K562 (cell line): ENCODE data around the gene MTSS2. TPM values are rescaled to one million over a fixed set of nuclear protein-coding genes. Genes with fewer than 3 reads are reported as not detected.

ENCODE experiments used
- BHLHE40 ChIP-seq: IDR thresholded peaks from 2 replicates; pipeline ENCODE4 v1.6.1; 2011; ENCODE audit warnings: low read length, improper control_type of control experiment
- CHD4 ChIP-seq: fragments of 200-600 bp; sonication (generic); IDR thresholded peaks from 3 replicates; pipeline ENCODE4 v1.6.1; 2012; ENCODE audit warnings: low read depth, mild to moderate bottlenecking, mixed read lengths, low read length, inconsistent platforms; ENCODE audit not compliant: insufficient read depth, insufficient replicate concordance, poor library complexity, severe bottlenecking
- GTF2A2 ChIP-seq: IDR thresholded peaks from 2 replicates; pipeline ENCODE4 v1.6.1; 2016; ENCODE audit warnings: mild to moderate bottlenecking, missing genetic modification characterization, missing compliant biosample characterization
- HMGN3 ChIP-seq: IDR thresholded peaks from 2 replicates; pipeline ENCODE4 v1.6.1; 2011; ENCODE audit warnings: borderline replicate concordance, low read depth, mild to moderate bottlenecking, mixed read lengths, low read length; ENCODE audit not compliant: insufficient read length; ENCODE audit errors: extremely low read depth
- MEIS2 ChIP-seq: fragments of 450-650 bp; IDR thresholded peaks from 2 replicates; pipeline ENCODE4 v1.6.1; 2014; ENCODE audit warnings: mild to moderate bottlenecking; ENCODE audit not compliant: partially characterized antibody
- RAD21 ChIP-seq, 2 experiments: fragments of 250-450 bp in 1 of 2; fragments of 450-650 bp in 1 of 2; sonication (Bioruptor Pico) in 1 of 2; formaldehyde crosslinking in 1 of 2; IDR thresholded peaks in 1 of 2; conservative IDR thresholded peaks in 1 of 2; 2 replicates each; pipeline versions ENCODE4 v1.4.0 to v1.8.0; 2020 to 2022; ENCODE audit warnings: mild to moderate bottlenecking in 2 of 2, moderate library complexity in 1 of 2
- REST ChIP-seq, 2 experiments: fragments of 450-650 bp; formaldehyde crosslinking in 1 of 2; IDR thresholded peaks; 2 replicates each; pipeline versions ENCODE4 v1.4.0 to v1.6.1; 2014 to 2020; ENCODE audit warnings: mild to moderate bottlenecking in 2 of 2, borderline replicate concordance in 1 of 2, low read depth in 1 of 2
- SMAD4 ChIP-seq: fragments of 250-450 bp; sonication (Bioruptor Pico); conservative IDR thresholded peaks from 2 replicates; pipeline ENCODE4 v1.8.0; 2021; ENCODE audit warnings: inconsistent platforms, mild to moderate bottlenecking, moderate library complexity
- SMC3 ChIP-seq: conservative IDR thresholded peaks from 2 replicates; pipeline ENCODE4 v1.6.1; 2011; ENCODE audit warnings: low read depth, low read length, improper control_type of control experiment; ENCODE audit not compliant: insufficient read depth
- XRCC3 ChIP-seq: fragments of 450-650 bp; IDR thresholded peaks from 2 replicates; pipeline ENCODE4 v1.6.1; 2017; ENCODE audit warnings: mild to moderate bottlenecking, moderate library complexity
- ZC3H8 ChIP-seq: fragments of 450-650 bp; IDR thresholded peaks from 2 replicates; pipeline ENCODE4 v1.6.1; 2017
- ZNF12 ChIP-seq: sonication (generic); formaldehyde crosslinking; IDR thresholded peaks from 2 replicates; pipeline ENCODE4 v1.4.0; 2020; ENCODE audit warnings: mild to moderate bottlenecking, missing genetic modification reagents
- ZNF253 ChIP-seq: fragments of 250-450 bp; sonication (Bioruptor Pico); conservative IDR thresholded peaks from 2 replicates; pipeline ENCODE4 v1.6.1; 2021; ENCODE audit warnings: mild to moderate bottlenecking
- ZNF77 ChIP-seq: fragments of 250-450 bp; sonication (Bioruptor Pico); IDR thresholded peaks from 2 replicates; pipeline ENCODE4 v1.5.0; 2020
- polyA plus RNA-seq, 8 experiments: library from polyadenylated mRNA; depleted of rRNA in 4 of 8; stranded (reverse) in 5 of 8; unstranded in 3 of 8; fragments of >200 nt; fragmentation: Nextera tagmentation in 2 of 8; fragmentation: Illumina TruSeq in 1 of 8; extraction: Ambion mirVana in 2 of 8; extraction: Trizol in 1 of 8; gene quantifications; 2 replicates each; pipeline versions ENCODE4 v1.2.1 to v1.2.3, GENCODE V29; 2011 to 2014; ENCODE audit warnings: inconsistent platforms in 1 of 8, missing spikeins in 1 of 8
- total RNA-seq, 7 experiments: library from RNA; depleted of rRNA in 6 of 7; stranded (reverse); fragments of >200 nt in 6 of 7; fragmentation: Illumina TruSeq in 2 of 7; extraction: Trizol in 2 of 7; gene quantifications; 2 replicates each; pipeline versions ENCODE4 v1.2.1 to v1.2.3, GENCODE V29; 2011 to 2021; ENCODE audit warnings: low replicate concordance in 1 of 7
- TF ChIP-seq, protein P1 (sequence below): sonication (generic); formaldehyde crosslinking; IDR thresholded peaks from 2 replicates; pipeline ENCODE4 v1.8.0; 2023; ENCODE audit warnings: mild to moderate bottlenecking, missing genetic modification reagents

MTSS2 gene
- total and polyA plus RNA-seq, 9 of the 15 experiments (the other 6 are each of a cell fraction or from before 2014, with no cell fraction given), result 0.11 to 60.3 (median 16.9) TPM

- TF ChIP-seq REST (IDR thresholded peaks at IDR 0.05; ENCODE audit: borderline replicate concordance) (peak; percentile 14; the same call in 1 of the 2 replicates), REST (CRISPR knock-in tag; IDR thresholded peaks at IDR 0.05; ENCODE audit: low read depth) (no peak), ZC3H8 (no peak), ZNF12 (no peak), RAD21 (CRISPR knock-in tag; conservative IDR thresholded peaks at IDR 0.05 in 1 of 2, IDR thresholded peaks at IDR 0.05 in 1 of 2) (peak in 1 of 2 experiments; percentile 59; a peak in 2 of 4 replicates), ZNF253 (CRISPR knock-in tag) (no peak), MEIS2 (no peak), SMAD4 (CRISPR knock-in tag) (no peak), CHD4 (no peak), XRCC3 (no peak), ZNF77 (no peak), GTF2A2 (tag) (no peak), BHLHE40 (no peak), SMC3 (peak; percentile 42; the same call in 1 of the 2 replicates), HMGN3 (no peak)
- TF ChIP-seq, protein P1, sequence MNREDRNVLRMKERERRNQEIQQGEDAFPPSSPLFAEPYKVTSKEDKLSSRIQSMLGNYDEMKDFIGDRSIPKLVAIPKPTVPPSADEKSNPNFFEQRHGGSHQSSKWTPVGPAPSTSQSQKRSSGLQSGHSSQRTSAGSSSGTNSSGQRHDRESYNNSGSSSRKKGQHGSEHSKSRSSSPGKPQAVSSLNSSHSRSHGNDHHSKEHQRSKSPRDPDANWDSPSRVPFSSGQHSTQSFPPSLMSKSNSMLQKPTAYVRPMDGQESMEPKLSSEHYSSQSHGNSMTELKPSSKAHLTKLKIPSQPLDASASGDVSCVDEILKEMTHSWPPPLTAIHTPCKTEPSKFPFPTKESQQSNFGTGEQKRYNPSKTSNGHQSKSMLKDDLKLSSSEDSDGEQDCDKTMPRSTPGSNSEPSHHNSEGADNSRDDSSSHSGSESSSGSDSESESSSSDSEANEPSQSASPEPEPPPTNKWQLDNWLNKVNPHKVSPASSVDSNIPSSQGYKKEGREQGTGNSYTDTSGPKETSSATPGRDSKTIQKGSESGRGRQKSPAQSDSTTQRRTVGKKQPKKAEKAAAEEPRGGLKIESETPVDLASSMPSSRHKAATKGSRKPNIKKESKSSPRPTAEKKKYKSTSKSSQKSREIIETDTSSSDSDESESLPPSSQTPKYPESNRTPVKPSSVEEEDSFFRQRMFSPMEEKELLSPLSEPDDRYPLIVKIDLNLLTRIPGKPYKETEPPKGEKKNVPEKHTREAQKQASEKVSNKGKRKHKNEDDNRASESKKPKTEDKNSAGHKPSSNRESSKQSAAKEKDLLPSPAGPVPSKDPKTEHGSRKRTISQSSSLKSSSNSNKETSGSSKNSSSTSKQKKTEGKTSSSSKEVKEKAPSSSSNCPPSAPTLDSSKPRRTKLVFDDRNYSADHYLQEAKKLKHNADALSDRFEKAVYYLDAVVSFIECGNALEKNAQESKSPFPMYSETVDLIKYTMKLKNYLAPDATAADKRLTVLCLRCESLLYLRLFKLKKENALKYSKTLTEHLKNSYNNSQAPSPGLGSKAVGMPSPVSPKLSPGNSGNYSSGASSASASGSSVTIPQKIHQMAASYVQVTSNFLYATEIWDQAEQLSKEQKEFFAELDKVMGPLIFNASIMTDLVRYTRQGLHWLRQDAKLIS (CRISPR knock-in tag), result no peak
These were observed 6.0 kb downstream of the MTSS2 start (continued) for GRCh38 chr16:70679671-70680494.
